Activated naive CD4-positive, alpha-beta T cell (primary cell): ENCODE measurements around the gene CROT.

Source experiments
- DNase-seq, 4 experiments: peaks; one replicate each; lab custom pipeline; 2025; lab: John Stamatoyannopoulos, UW

CROT gene

GRCh38 chr7:87341441-87341840, 4.0 kb upstream of the CROT start:
- no peak for DNase-seq

- no peak for DNase-seq
These were observed 3.2 kb upstream of the CROT start for GRCh38 chr7:87342231-87342630.

- no peak for DNase-seq
These were observed 1.0 kb upstream of the CROT start for GRCh38 chr7:87344446-87344845.

GRCh38 chr7:87345962-87346371, 503 bp downstream of the CROT start:
- DNase-seq: peak in 1 of 4 experiments; percentile 20

GRCh38 chr7:87347207-87347606, 1.7 kb downstream of the CROT start:
- DNase-seq: no peak

GRCh38 chr7:87347664-87348063, 2.2 kb downstream of the CROT start:
- DNase-seq: no peak

GRCh38 chr7:87354749-87355148, 9.3 kb downstream of the CROT start:
- no peak for DNase-seq

GRCh38 chr7:87356448-87356847, 11.0 kb downstream of the CROT start:
- DNase-seq: no peak

GRCh38 chr7:87359366-87359765, 13.9 kb downstream of the CROT start:
- no peak for DNase-seq

- DNase-seq: no peak
These were observed 15.9 kb downstream of the CROT start for GRCh38 chr7:87361320-87361719.

- DNase-seq: no peak
These were observed 17.9 kb downstream of the CROT start for GRCh38 chr7:87363342-87363741.

GRCh38 chr7:87364246-87364645, 18.8 kb downstream of the CROT start:
- DNase-seq: no peak

- DNase-seq: no peak
These were observed 23.8 kb downstream of the CROT start for GRCh38 chr7:87369216-87369615.

- DNase-seq: no peak
These were observed 25.3 kb downstream of the CROT start for GRCh38 chr7:87370660-87371180.

GRCh38 chr7:87375662-87376435, 30.4 kb downstream of the CROT start:
- no peak for DNase-seq

GRCh38 chr7:87380905-87381304, 35.4 kb downstream of the CROT start:
- DNase-seq: no peak

GRCh38 chr7:87391020-87391701, 45.7 kb downstream of the CROT start:
- DNase-seq: no peak

- DNase-seq: no peak
These were observed 50.1 kb downstream of the CROT start for GRCh38 chr7:87395442-87396020.

- DNase-seq: no peak
These were observed 53.0 kb downstream of the CROT start for GRCh38 chr7:87398446-87398845.

GRCh38 chr7:87404674-87405073, 59.2 kb downstream of the CROT start:
- no peak for DNase-seq

- no peak for DNase-seq
These were observed 65.7 kb downstream of the CROT start for GRCh38 chr7:87411186-87411585.

GRCh38 chr7:87413029-87413428, 67.6 kb downstream of the CROT start:
- no peak for DNase-seq
